HG03103 (cell line): ENCODE measurements around the gene SMARCD3.

Source experiments
- ATAC-seq: cut with Tn5 transposase; IDR thresholded peaks from one replicate; pipeline ENCODE4 v1.9.1; 2021; ENCODE audit warnings: low read depth; ENCODE audit not compliant: unreplicated experiment

Gene SMARCD3

DNA sequence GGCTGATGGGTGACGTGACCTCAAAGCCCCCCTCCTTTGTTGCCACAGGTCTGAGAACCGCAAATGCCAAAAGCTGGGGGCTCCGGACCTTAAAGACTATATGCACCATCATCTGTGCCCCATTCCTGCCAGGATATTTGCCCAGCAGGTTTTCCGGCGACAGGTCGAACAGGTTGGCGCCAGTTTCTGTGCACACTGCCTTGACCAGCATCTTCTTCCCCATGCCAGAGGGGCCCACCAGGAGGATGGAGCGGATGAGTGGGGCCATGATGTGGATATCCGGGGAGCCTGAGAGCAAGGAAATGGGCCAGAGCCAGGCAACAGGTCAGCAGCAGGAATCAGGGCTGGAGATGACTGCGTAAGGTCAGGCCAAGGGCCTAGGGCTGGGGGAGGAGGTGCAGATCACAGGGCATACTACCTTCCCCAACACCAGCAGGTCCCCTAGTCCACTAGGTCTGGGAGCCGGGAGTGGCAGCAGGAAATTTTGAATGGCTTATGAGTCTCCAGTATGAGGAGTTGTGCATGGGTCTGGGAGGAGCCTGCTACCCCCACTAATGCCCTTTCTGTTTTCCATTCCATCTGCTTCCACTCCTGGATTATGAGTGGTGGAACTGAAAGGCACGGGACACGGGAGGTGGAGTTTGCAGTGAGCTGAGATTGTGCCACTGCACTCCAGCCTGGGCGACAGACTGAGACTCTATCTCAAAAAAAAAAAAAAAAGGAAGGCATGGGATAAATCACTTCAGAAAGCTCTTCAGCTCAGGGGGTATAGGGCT, 55.1 kb downstream of the SMARCD3 start:
- no peak for ATAC-seq

DNA sequence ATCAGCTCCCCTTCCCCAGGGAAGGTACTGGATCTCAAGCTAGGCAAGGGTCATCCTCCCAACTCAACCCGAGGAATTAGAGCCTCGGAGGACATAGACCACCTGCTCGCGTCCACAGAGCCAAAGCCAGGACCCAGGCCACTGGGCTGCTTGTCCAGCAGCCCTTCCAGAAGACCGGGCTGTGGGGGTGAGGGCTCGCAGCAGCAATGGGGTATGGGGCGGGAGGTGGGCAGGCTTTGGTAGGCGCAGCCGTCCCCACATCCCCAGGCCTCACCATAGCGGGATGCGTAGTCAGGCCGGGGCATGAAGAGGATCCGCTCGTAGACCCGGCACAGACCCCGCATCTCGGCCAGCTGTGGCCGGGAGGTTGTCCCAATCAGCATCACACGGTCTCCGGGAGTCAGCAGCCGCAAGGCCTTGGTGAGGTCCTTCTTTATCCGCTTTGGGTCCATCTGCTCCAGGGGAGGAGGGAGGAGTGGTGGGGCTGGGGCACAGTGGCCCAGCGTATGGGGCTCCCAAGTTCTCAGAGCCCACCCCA, 56.4 kb downstream of the SMARCD3 start:
- ATAC-seq, result no peak

DNA sequence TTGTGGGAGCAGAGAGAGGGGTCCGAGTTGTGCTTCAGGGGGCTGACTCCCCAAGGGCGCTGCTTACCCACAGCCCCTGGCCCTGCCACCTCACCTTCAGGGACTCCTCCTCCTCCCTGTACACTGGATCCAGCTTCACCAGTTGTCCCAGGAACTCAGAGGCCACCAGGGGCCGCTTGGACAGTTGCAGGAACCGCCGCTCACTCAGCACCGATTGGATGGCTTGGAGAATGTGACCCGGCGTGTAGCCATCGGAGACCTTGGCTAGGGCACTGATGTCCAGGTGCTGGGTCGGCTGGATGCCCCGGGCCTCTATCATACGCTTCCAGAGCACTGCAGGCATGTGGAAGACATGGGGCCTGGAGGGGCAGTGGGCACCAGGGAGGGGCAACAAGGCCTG, 57.0 kb downstream of the SMARCD3 start:
- ATAC-seq, result no peak

DNA sequence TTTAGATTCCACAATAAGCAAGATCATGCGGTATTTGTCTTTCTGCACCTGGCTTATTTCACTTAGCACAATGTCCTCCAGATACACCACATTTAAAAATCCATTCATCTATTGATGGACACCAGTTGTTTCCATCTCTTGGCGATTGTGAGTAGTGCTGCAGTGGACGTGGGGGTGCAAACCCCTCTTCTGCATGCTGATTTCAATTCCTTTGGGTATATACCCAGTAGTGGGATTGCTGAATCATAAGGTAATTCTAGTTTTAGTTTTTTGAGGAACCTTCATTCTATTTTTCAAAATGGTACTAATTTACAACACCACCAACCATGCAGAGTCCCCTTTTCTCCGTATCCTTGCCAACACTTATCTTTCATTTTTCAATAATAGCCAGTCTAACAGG, 59.5 kb downstream of the SMARCD3 start:
- ATAC-seq, result no peak
